ENCODE data around the gene WNT1. TPM values are rescaled to one million over a fixed set of nuclear protein-coding genes. Genes with fewer than 3 reads are reported as not detected.

WNT1 gene
- 0.17 TPM in 1 of 5 replicates, not detected in the others for total RNA-seq (2022; extraction: Qiagen RNA extraction)

GRCh38 chr12:48978291-48978740 lies at the start of gene WNT1:
TSS of gene WNT1 (plus strand) at chr12:48978322. CDS start at chr12:48978651, 329 bp downstream.

GRCh38 chr12:48957141-48958048 lies 20.7 kb upstream of the WNT1 start, which contains the start of gene ARF3:
TSS of gene ARF3 (minus strand) at chr12:48957487. CDS start at chr12:48941095, 16,392 bp downstream.

GRCh38 chr12:48999371-49000131 lies 21.4 kb downstream of the WNT1 start, which contains the start of gene DDN:
TSS of gene DDN (minus strand) at chr12:48999375. CDS start at chr12:48999287, 88 bp downstream.

GRCh38 chr12:49018261-49019119 lies 40.4 kb downstream of the WNT1 start, which contains the start of gene PRKAG1:
TSS of gene PRKAG1 (minus strand) at chr12:49018776. CDS start at chr12:49018740, 36 bp downstream.

Other genes starting within 250 kb of the WNT1 start
- gene ADCY6, start 189.2 kb upstream of the WNT1 start, total RNA-seq (2022; extraction: Qiagen RNA extraction), result 11.9 to 16.6 TPM (median 16.2 TPM) in 5 replicates
- 30.2 to 46.8 TPM (median 39.7 TPM) in 5 replicates for gene CACNB3, start 159.8 kb upstream of the WNT1 start, total RNA-seq (2022; extraction: Qiagen RNA extraction)
- 77.0 to 87.8 TPM (median 85.9 TPM) in 5 replicates for gene DDX23, start 126.2 kb upstream of the WNT1 start, total RNA-seq (2022; extraction: Qiagen RNA extraction)
- 12.0 to 17.8 TPM (median 14.2 TPM) in 5 replicates for gene RND1, start 112.5 kb upstream of the WNT1 start, total RNA-seq (2022; extraction: Qiagen RNA extraction)
- 44.0 to 57.4 TPM (median 56.1 TPM) in 5 replicates for gene FKBP11, start 52.8 kb upstream of the WNT1 start, total RNA-seq (2022; extraction: Qiagen RNA extraction)
- gene ARF3, start 20.8 kb upstream of the WNT1 start, total RNA-seq (2022; extraction: Qiagen RNA extraction), result 114 to 156 TPM (median 153 TPM) in 5 replicates
- 1.5 to 2.7 TPM (median 2.5 TPM) in 5 replicates for gene WNT10B, start 6.6 kb upstream of the WNT1 start, total RNA-seq (2022; extraction: Qiagen RNA extraction)
- 0.57 to 0.82 TPM (median 0.67 TPM) in 5 replicates for gene DDN, start 21.1 kb downstream of the WNT1 start, total RNA-seq (2022; extraction: Qiagen RNA extraction)
- gene PRKAG1, start 40.5 kb downstream of the WNT1 start, total RNA-seq (2022; extraction: Qiagen RNA extraction), result 39.5 to 47.6 TPM (median 41.3 TPM) in 5 replicates
- 34.1 to 40.1 TPM (median 36.7 TPM) in 5 replicates for gene KMT2D, start 82.5 kb downstream of the WNT1 start, total RNA-seq (2022; extraction: Qiagen RNA extraction)
- gene RHEBL1, start 91.7 kb downstream of the WNT1 start, total RNA-seq (2022; extraction: Qiagen RNA extraction), result 4.3 to 6.2 TPM (median 5.4 TPM) in 5 replicates
- 0.06 TPM in 2 of 5 replicates, not detected in the others for gene DHH, start 116.5 kb downstream of the WNT1 start, total RNA-seq (2022; extraction: Qiagen RNA extraction)
- gene LMBR1L, start 132.5 kb downstream of the WNT1 start, total RNA-seq (2022; extraction: Qiagen RNA extraction), result 12.5 to 20.7 TPM (median 16.2 TPM) in 5 replicates
- gene TUBA1B, start 153.1 kb downstream of the WNT1 start, total RNA-seq (2022; extraction: Qiagen RNA extraction), result 2,254 to 2,528 TPM (median 2,445 TPM) in 5 replicates
- gene TUBA1A, start 210.8 kb downstream of the WNT1 start, total RNA-seq (2022; extraction: Qiagen RNA extraction), result 172 to 224 TPM (median 204 TPM) in 5 replicates

Measured in A549 treated with CORT108297 at 1 μM for 4 hours (cell line).